Activated CD4-positive, alpha-beta T cell treated with anti-CD3 and anti-CD28 coated beads, Interleukin-2, amount 10 ng/mL, durations not matched to agents 24 days and 14 days (primary cell): ENCODE results near the gene PTRH2. TPM values are rescaled to one million over a fixed set of nuclear protein-coding genes. Genes with fewer than 3 reads are reported as not detected.

Source experiments
- DNase-seq: peaks from one replicate; pipeline ENCODE4 v3.0.0; 2022
- H3K27ac Mint-ChIP-seq: one replicate; pipeline ENCODE4 v1.8.0; 2022; ENCODE audit warnings: mild to moderate bottlenecking, mixed read lengths
- H3K27me3 Mint-ChIP-seq: one replicate; pipeline ENCODE4 v1.8.0; 2022; ENCODE audit warnings: mixed read lengths
- H3K36me3 Mint-ChIP-seq: one replicate; pipeline ENCODE4 v1.8.0; 2022; ENCODE audit warnings: low read depth, mild to moderate bottlenecking, mixed read lengths
- H3K4me1 Mint-ChIP-seq: one replicate; pipeline ENCODE4 v1.8.0; 2021; ENCODE audit warnings: mixed read lengths
- H3K4me3 Mint-ChIP-seq: one replicate; pipeline ENCODE4 v1.8.0; 2022; ENCODE audit warnings: mild to moderate bottlenecking, moderate library complexity, mixed read lengths
- H3K9me3 Mint-ChIP-seq: one replicate; pipeline ENCODE4 v1.8.0; 2021; ENCODE audit warnings: mixed read lengths
- intact Hi-C: fragments of 100-400 bp; cut with micrococcal nuclease; formaldehyde crosslinking; loops from one replicate; pipeline ENCODE4 v1.15.1; 2023
- total RNA-seq: library from RNA; stranded (reverse); gene quantifications from 2 replicates; pipeline ENCODE4 v1.2.3, GENCODE V29; 2022

Gene PTRH2
- total RNA-seq, 1 donor from 2014 or later: 49.0 TPM

DNA sequence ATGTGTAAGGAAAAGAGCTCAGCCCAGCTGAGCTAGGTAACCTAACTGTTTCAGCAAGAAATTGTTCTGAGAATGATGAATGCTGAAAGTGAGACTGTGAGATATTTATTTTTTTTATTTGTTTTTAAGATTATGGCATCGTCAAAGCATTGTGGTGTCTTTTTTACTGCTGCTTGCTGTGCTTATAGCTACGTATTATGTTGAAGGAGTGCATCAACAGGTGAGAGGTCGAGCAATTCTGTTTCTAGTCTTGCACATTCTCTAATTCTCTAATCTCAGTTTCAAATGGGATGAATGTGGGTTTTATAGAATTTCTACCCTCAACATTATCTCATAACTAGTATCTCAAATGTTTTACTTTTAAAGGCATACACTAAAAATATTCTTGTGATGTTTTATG is 30.1 kb upstream of the PTRH2 start:
- Mint-ChIP-seq H3K9me3 (no peaks in the 10 kb centered on the region), H3K4me1 (no peaks in the 10 kb centered on the region), H3K4me3 (no peak overlapping the region), H3K27me3 (no peaks in the 10 kb centered on the region), H3K36me3 (peaks cover 25% of the 10 kb centered on the region), H3K27ac (no peak overlapping the region)
- no peak for DNase-seq
- intact Hi-C loops: no loop called here

DNA sequence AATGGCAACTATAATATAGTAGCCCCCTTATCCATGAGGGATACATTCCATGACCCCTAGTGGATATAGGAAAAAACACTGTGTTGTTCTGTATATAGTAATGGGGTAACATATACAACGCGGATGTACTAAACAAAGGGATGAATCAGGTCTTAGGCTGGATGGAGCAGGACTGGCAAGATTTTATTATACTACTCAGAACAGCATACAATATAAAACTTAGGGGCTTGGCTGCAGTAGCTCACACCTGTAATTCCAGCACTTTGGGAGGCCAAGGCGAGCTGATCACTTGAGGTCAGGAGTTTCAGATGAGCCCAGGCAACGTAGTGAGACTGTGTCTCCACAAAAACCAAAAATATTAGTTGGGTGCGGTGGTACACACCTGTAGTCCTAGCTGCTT is 27.0 kb upstream of the PTRH2 start:
- DNase-seq: no peak
- Mint-ChIP-seq H3K36me3 (peaks cover 25% of the 10 kb centered on the region), H3K9me3 (no peaks in the 10 kb centered on the region), H3K4me1 (peaks cover 5% of the 10 kb centered on the region), H3K27ac (no peak overlapping the region), H3K27me3 (no peaks in the 10 kb centered on the region), H3K4me3 (no peak overlapping the region)
- intact Hi-C loops: no loop called here

GRCh38 chr17:59733697-59734096 is 26.5 kb upstream of the PTRH2 start:
- intact Hi-C loops: no loop called here
- Mint-ChIP-seq H3K4me3 (no peak overlapping the region), H3K27me3 (no peaks in the 10 kb centered on the region), H3K4me1 (peaks cover 5% of the 10 kb centered on the region), H3K27ac (no peak overlapping the region), H3K36me3 (peaks cover 25% of the 10 kb centered on the region), H3K9me3 (no peaks in the 10 kb centered on the region)
- no peak for DNase-seq

DNA sequence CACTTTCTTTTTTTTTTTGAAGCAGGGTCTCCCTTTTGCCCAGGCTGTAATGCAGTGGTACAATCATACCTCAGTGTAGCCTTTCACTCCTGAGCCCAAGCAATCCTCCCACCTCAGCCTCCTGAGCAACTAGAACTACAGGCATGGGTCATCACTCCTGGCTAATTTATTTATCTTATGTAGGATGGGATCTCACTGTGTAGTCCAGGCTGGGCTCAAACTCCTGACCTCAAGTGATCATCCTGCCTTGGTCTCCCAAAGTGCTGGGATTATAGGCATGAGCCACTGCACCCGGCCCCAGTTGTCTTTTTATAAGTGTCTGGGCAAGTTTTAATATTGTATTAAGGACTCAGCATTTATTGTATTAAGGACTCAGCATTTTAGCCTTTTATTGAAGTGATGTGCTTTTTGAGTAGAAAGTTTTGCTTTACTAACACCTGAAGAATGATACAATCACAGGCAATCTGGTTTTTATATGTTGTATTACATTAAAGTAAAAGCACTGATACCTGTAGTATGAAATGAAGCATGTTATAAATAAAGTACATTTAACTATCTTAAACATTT is 23.1 kb upstream of the PTRH2 start:
- H3K4me3 Mint-ChIP-seq: no peak overlapping the region
- no peak overlapping the region for H3K27ac Mint-ChIP-seq
- no peaks in the 10 kb centered on the region for H3K9me3 Mint-ChIP-seq
- no peaks in the 10 kb centered on the region for H3K27me3 Mint-ChIP-seq
- H3K36me3 Mint-ChIP-seq: peaks cover 14% of the 10 kb centered on the region
- H3K4me1 Mint-ChIP-seq: peaks cover 5% of the 10 kb centered on the region
- no peak for DNase-seq
- intact Hi-C loops: no loop called here

DNA sequence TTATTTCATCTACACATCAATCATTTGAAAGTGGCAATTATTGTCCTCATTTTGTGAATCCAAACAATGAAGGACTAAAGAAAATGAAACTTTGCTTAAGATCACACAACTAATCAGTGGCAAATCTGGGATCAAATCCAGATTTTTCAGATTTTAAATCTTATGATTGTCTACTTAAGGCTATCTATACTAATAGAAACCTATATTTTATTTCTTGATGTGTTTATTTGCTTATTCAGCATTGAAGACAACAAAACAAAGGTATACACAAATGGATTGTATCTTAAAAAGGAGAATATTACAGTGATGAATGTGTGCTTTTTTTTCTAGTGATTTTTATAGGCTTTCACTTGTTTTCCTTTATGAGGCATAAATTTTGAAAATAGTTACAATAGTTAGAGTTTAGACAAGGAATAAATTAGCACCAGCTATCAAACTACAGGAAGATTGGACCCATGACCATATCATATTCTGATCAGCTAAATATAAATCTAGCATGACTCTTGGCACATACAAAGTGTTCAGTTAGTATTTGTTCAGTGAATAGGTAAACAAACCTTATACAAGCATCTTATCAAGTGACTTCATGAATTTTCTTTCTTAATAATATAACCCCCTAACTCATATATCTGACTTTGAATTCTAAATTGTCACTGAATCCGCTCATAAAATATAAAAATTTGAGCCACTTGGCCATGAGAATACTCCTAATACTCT is 20.7 kb upstream of the PTRH2 start:
- peaks cover 6% of the 10 kb centered on the region for H3K36me3 Mint-ChIP-seq
- H3K9me3 Mint-ChIP-seq: no peaks in the 10 kb centered on the region
- peaks cover 5% of the 10 kb centered on the region for H3K4me1 Mint-ChIP-seq

DNA sequence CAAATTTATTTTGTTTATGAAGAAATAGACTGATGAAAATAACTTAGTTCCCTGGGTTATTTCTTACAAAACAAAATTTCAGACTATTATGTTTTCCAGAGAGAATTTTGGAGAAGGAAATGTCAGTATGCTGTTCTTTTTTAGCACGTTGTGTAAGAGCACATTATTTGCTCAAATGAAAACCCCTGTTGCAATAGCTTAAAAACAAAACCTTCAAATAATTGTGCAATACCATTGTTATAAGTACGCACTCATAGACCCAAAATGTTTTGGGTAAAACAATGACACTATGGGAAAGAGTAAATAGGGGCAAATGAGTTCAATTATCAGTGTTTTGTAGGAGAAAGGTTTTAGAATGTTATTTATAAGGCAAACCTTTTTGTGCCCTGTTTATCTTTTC is 18.5 kb upstream of the PTRH2 start:
- Mint-ChIP-seq H3K27ac (no peak overlapping the region), H3K27me3 (no peaks in the 10 kb centered on the region), H3K4me3 (no peak overlapping the region), H3K4me1 (peaks cover 7% of the 10 kb centered on the region), H3K36me3 (peaks cover 3% of the 10 kb centered on the region), H3K9me3 (no peaks in the 10 kb centered on the region)
- no peak for DNase-seq
- intact Hi-C loops: no loop called here

More for the DNA sequence above, 20.7 kb upstream of the PTRH2 start:
- intact Hi-C loops: no loop called here
- Mint-ChIP-seq H3K27me3 (no peaks in the 10 kb centered on the region), H3K27ac (no peak overlapping the region), H3K4me3 (no peak overlapping the region)
- DNase-seq: no peak

GRCh38 chr17:59723607-59724006 is 16.4 kb upstream of the PTRH2 start:
- no peak overlapping the region for H3K4me3 Mint-ChIP-seq
- peaks cover 7% of the 10 kb centered on the region for H3K4me1 Mint-ChIP-seq
- DNase-seq: no peak
- H3K27ac Mint-ChIP-seq: no peak overlapping the region
- no peaks in the 10 kb centered on the region for H3K9me3 Mint-ChIP-seq
- peaks cover 5% of the 10 kb centered on the region for H3K36me3 Mint-ChIP-seq
- intact Hi-C loops: no loop called here
- H3K27me3 Mint-ChIP-seq: no peaks in the 10 kb centered on the region

GRCh38 chr17:59723041-59723440 is 15.8 kb upstream of the PTRH2 start:
- intact Hi-C loops: no loop called here
- Mint-ChIP-seq H3K4me3 (no peak overlapping the region), H3K9me3 (no peaks in the 10 kb centered on the region), H3K36me3 (peaks cover 7% of the 10 kb centered on the region), H3K27me3 (no peaks in the 10 kb centered on the region), H3K4me1 (peaks cover 9% of the 10 kb centered on the region), H3K27ac (no peak overlapping the region)
- no peak for DNase-seq

DNA sequence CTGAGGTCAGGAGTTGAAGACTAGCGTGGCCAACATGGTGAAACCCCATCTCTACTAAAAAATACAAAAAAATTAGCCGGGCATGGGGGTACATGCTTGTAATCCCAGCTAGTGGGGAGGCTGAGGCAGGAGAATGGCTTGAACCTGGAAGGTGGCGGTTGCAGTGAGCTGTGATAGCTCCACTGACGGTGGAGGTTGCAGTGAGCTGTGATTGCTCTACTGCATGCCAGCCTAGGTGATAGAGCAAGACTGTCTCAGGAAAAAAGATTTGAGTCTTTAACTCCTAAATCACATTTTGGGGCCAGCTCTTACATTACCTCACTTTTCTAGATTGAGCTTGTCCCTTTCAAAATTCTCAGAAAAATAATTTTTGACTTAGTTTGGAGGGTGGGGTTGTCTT is 15.4 kb upstream of the PTRH2 start:
- peaks cover 7% of the 10 kb centered on the region for H3K36me3 Mint-ChIP-seq
- no peak for DNase-seq
- no peak overlapping the region for H3K4me3 Mint-ChIP-seq
- no peaks in the 10 kb centered on the region for H3K27me3 Mint-ChIP-seq
- H3K9me3 Mint-ChIP-seq: no peaks in the 10 kb centered on the region
- H3K4me1 Mint-ChIP-seq: peaks cover 9% of the 10 kb centered on the region
- H3K27ac Mint-ChIP-seq: no peak overlapping the region
- intact Hi-C loops: no loop called here

DNA sequence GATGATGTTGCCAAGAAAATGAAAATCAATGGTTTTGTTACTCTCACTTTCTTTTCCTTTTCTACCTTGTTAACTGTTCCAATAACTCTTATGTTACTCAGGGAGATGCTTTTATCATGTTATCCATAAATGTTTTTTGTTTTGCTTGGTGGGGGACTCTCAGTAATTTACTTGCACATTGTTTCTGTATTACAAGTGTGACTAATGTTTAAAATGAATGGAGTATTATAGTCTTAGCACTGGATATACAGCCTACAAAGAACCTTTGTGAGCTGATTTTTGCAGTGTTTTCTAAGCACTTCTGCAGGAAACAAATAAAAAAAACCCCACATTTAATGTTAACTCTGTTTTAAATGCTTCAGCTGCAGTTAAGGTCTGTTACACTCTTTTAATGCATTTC is 12.3 kb upstream of the PTRH2 start:
- Mint-ChIP-seq H3K4me3 (no peak overlapping the region), H3K36me3 (peaks cover 7% of the 10 kb centered on the region), H3K9me3 (no peaks in the 10 kb centered on the region), H3K27ac (no peak overlapping the region), H3K4me1 (peaks cover 13% of the 10 kb centered on the region), H3K27me3 (no peaks in the 10 kb centered on the region)
- intact Hi-C loops: no loop called here
- DNase-seq: no peak

DNA sequence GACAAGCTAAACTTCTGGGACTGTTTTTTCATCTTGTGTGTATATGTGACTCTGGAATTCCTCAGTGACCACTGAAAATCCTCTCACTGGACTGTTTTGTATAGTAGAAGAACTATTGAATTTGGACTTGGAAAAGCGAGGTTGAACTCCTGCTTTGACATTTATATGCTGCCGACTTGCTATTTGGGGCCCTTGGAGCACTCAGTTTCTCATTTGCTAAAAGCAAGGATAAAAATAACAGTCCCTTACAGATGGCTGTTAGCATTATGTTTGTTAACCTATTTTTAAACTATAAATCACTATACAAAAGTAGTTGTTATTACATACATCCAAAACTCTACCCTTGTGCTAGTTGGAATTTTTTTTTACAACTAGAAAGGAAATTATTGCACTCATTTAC is 9.2 kb upstream of the PTRH2 start:
- Mint-ChIP-seq H3K27ac (no peak overlapping the region), H3K27me3 (no peaks in the 10 kb centered on the region), H3K36me3 (peaks cover 13% of the 10 kb centered on the region), H3K4me3 (no peak overlapping the region), H3K9me3 (no peaks in the 10 kb centered on the region), H3K4me1 (peaks cover 20% of the 10 kb centered on the region)
- intact Hi-C loops: no loop called here
- DNase-seq: no peak

- Mint-ChIP-seq H3K36me3 (peaks cover 16% of the 10 kb centered on the region), H3K9me3 (no peaks in the 10 kb centered on the region), H3K4me1 (peaks cover 25% of the 10 kb centered on the region), H3K4me3 (no peak overlapping the region), H3K27ac (no peak overlapping the region), H3K27me3 (no peaks in the 10 kb centered on the region)
- intact Hi-C loops: no loop called here
- no peak for DNase-seq
These were observed 7.0 kb upstream of the PTRH2 start for GRCh38 chr17:59714255-59714654.

GRCh38 chr17:59712862-59713261 is 5.6 kb upstream of the PTRH2 start:
- DNase-seq: no peak
- no peaks in the 10 kb centered on the region for H3K9me3 Mint-ChIP-seq
- no peak overlapping the region for H3K27ac Mint-ChIP-seq
- intact Hi-C loops: no loop called here
- no peaks in the 10 kb centered on the region for H3K27me3 Mint-ChIP-seq
- peaks cover 29% of the 10 kb centered on the region for H3K4me1 Mint-ChIP-seq
- peaks cover 11% of the 10 kb centered on the region for H3K36me3 Mint-ChIP-seq
- H3K4me3 Mint-ChIP-seq: no peak overlapping the region

DNA sequence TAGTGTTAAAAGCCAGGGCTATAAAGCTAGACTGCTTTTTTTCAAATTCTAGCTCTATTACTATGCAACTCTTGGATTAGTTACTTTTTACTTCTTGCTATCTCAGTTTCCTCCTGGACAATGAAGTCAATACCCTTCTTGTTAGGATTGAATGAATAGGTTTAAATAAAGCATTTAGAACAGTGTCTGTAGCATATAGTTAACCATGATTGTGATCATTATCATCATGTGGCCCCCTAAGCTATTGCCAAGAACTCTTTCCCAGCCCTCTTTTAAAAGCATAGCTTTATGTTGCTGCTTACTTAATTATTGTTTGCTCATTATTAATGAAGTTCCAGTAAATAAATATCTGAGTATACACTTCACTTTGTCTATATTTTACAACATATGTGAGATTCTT is 4.7 kb upstream of the PTRH2 start:
- H3K4me1 Mint-ChIP-seq: peaks cover 29% of the 10 kb centered on the region
- peaks cover 17% of the 10 kb centered on the region for H3K36me3 Mint-ChIP-seq
- H3K27ac Mint-ChIP-seq: no peak overlapping the region
- intact Hi-C loops: no loop called here
- DNase-seq: no peak
- H3K9me3 Mint-ChIP-seq: no peaks in the 10 kb centered on the region
- no peak overlapping the region for H3K4me3 Mint-ChIP-seq
- no peaks in the 10 kb centered on the region for H3K27me3 Mint-ChIP-seq

- Mint-ChIP-seq H3K36me3 (peaks cover 41% of the 10 kb centered on the region), H3K4me3 (peak overlapping the region; percentile 91), H3K27me3 (no peaks in the 10 kb centered on the region), H3K4me1 (peaks cover 46% of the 10 kb centered on the region), H3K9me3 (no peaks in the 10 kb centered on the region), H3K27ac (peak overlapping the region; percentile 87)
- intact Hi-C loops: loop anchor here (1.0 to 5.0 kb wide), 4 partner anchors 89 to 1191 kb away; partner anchors contain the start of genes CLTC and TUBD1
- no peak for DNase-seq
These were observed 771 bp upstream of the PTRH2 start for GRCh38 chr17:59707971-59708430.
